OCI-LY7 (cell line): Measurements from ENCODE around the gene PTPRU. TPM values are rescaled to one million over a fixed set of nuclear protein-coding genes. Genes with fewer than 3 reads are reported as not detected.

ENCODE experiments used
- BruUV-seq: library from RNA; stranded (reverse); fragments of 400-500 nt; replicated peaks from 2 replicates; lab custom pipeline; 2021; lab: Mats Ljungman, UMichigan
- CTCF ChIA-PET: fragments of 300-600 bp; sonication (Branson Sonifier 250); formaldehyde crosslinking; loops from one replicate; lab custom pipeline; 2022; ENCODE audit warnings: antibody characterized with exemption; ENCODE audit not compliant: unreplicated experiment; lab: Charles Lee
- POLR2A ChIA-PET: fragments of 300-600 bp; sonication (Branson Sonifier 250); formaldehyde crosslinking; loops from one replicate; lab custom pipeline; 2022; ENCODE audit warnings: antibody characterized with exemption; lab: Charles Lee
- DNase-seq: peaks from one replicate; pipeline ENCODE4 v3.0.0-alpha.2; 2015; ENCODE audit warnings: low spot score
- H2AFZ ChIP-seq: fragments of 200-600 bp; sonication (generic), shearing (Covaris generic); 2 replicates; pipeline ENCODE4 v1.6.1; 2014; ENCODE audit warnings: mild to moderate bottlenecking, antibody characterized with exemption, low read length, moderate library complexity
- H3K27ac ChIP-seq: fragments of 200-600 bp; sonication (generic); 2 replicates; pipeline ENCODE4 v1.5.1; 2014; ENCODE audit warnings: mixed run types, low read depth, mild to moderate bottlenecking, moderate library complexity, low read length, inconsistent platforms; ENCODE audit not compliant: poor library complexity, severe bottlenecking
- H3K36me3 ChIP-seq: fragments of 200-600 bp; sonication (generic); 2 replicates; pipeline ENCODE4 v1.6.1; 2014; ENCODE audit warnings: mild to moderate bottlenecking, antibody characterized with exemption, low read length, moderate library complexity, mixed read lengths; ENCODE audit not compliant: insufficient read depth
- H3K4me1 ChIP-seq: fragments of 200-600 bp; sonication (generic); 2 replicates; pipeline ENCODE4 v1.5.1; 2014; ENCODE audit warnings: mild to moderate bottlenecking, low read length; ENCODE audit not compliant: insufficient read depth, poor library complexity, severe bottlenecking
- H3K4me2 ChIP-seq: fragments of 200-600 bp; sonication (generic); 2 replicates; pipeline ENCODE4 v1.6.1; 2014; ENCODE audit warnings: mild to moderate bottlenecking, low read length
- H3K4me3 ChIP-seq: fragments of 200-600 bp; sonication (generic); 2 replicates; pipeline ENCODE4 v1.5.1; 2014; ENCODE audit warnings: mild to moderate bottlenecking, low read depth, low read length; ENCODE audit not compliant: poor library complexity, severe bottlenecking
- H3K79me2 ChIP-seq: fragments of 200-600 bp; sonication (generic); 2 replicates; pipeline ENCODE4 v1.6.1; 2016; ENCODE audit warnings: low read depth, mild to moderate bottlenecking, low read length, moderate library complexity, mixed read lengths; ENCODE audit not compliant: insufficient read depth
- H3K9me2 ChIP-seq: fragments of 200-600 bp; sonication (generic); 2 replicates; pipeline ENCODE4 v1.6.1; 2016; ENCODE audit warnings: mild to moderate bottlenecking, low read length, mixed read lengths; ENCODE audit not compliant: insufficient read depth
- H3K9me3 ChIP-seq: fragments of 200-600 bp; sonication (generic); 2 replicates; pipeline ENCODE4 v1.6.1; 2014; ENCODE audit warnings: mild to moderate bottlenecking, mixed run types, low read length, mixed read lengths
- H4K20me1 ChIP-seq: fragments of 200-600 bp; sonication (generic); 2 replicates; pipeline ENCODE4 v1.6.1; 2014; ENCODE audit warnings: mild to moderate bottlenecking, antibody characterized with exemption, low read length, moderate library complexity, mixed read lengths; ENCODE audit not compliant: insufficient read depth
- CTCF ChIP-seq: fragments of 200-600 bp; sonication (generic); conservative IDR thresholded peaks from 2 replicates; pipeline ENCODE4 v1.5.1; 2014; ENCODE audit warnings: mild to moderate bottlenecking, antibody characterized with exemption, low read length, moderate library complexity, mixed read lengths
- EZH2phosphoT487 ChIP-seq: fragments of 200-600 bp; sonication (generic); IDR thresholded peaks from 2 replicates; pipeline ENCODE4 v1.6.1; 2018; ENCODE audit warnings: low read depth, borderline replicate concordance, mild to moderate bottlenecking, mixed run types, antibody characterized with exemption, low read length, moderate library complexity, mixed read lengths
- intact Hi-C: fragments of 100-400 bp; cut with micrococcal nuclease; formaldehyde crosslinking; loops from one replicate; pipeline ENCODE4 v1.10.0; 2022; ENCODE audit not compliant: unreplicated experiment
- total RNA-seq, 2 experiments: library from RNA; depleted of rRNA in 1 of 2; stranded (reverse); fragments of >200 nt in 1 of 2; shearing (Covaris generic) in 1 of 2; gene quantifications; 2 replicates each; pipeline ENCODE4 v1.2.3, GENCODE V29; 2014 to 2022

PTPRU gene
- total RNA-seq, 2 experiments from 2014 or later, result 2.5 to 4.6 TPM

GRCh38 chr1:29266912-29267311, 30.6 kb downstream of the PTPRU start:
- no peaks in the 10 kb centered on the region for H3K79me2 ChIP-seq
- no peaks in the 10 kb centered on the region for H3K36me3 ChIP-seq
- no peak for TF ChIP-seq CTCF
- TF ChIP-seq EZH2phosphoT487, result no peak
- H3K27ac ChIP-seq, result no peak overlapping the region
- CTCF ChIA-PET, result interaction anchor here (0.5 kb wide), 1 partner anchor 768 kb away, joined by 3 read pairs; no protein-coding TSS in a partner anchor
- no peak overlapping the region for H3K4me3 ChIP-seq
- DNase-seq, result no peak
- no TSS peak for BruUV-seq
- H3K4me2 ChIP-seq, result no peak overlapping the region
- POLR2A ChIA-PET, result no interaction called here
- intact Hi-C loops, result no loop called here
- H4K20me1 ChIP-seq, result no peaks in the 10 kb centered on the region
- no peak overlapping the region for H2AFZ ChIP-seq
- no peaks in the 10 kb centered on the region for H3K4me1 ChIP-seq
- no peaks in the 10 kb centered on the region for H3K9me2 ChIP-seq
- H3K9me3 ChIP-seq, result no peaks in the 10 kb centered on the region

GRCh38 chr1:29267321-29268070, 31.2 kb downstream of the PTPRU start:
- Histone ChIP-seq H3K9me3 (no peaks in the 10 kb centered on the region), H3K79me2 (no peaks in the 10 kb centered on the region), H3K4me2 (no peak overlapping the region), H3K36me3 (no peaks in the 10 kb centered on the region), H2AFZ (no peak overlapping the region), H3K9me2 (no peaks in the 10 kb centered on the region), H3K4me1 (no peaks in the 10 kb centered on the region), H4K20me1 (no peaks in the 10 kb centered on the region), H3K27ac (no peak overlapping the region), H3K4me3 (no peak overlapping the region)
- intact Hi-C loops, result no loop called here
- CTCF ChIA-PET, result interaction anchor here (0.5 kb wide), 1 partner anchor 768 kb away, joined by 3 read pairs; no protein-coding TSS in a partner anchor
- TF ChIP-seq CTCF (no peak), EZH2phosphoT487 (no peak)
- DNase-seq, result no peak
- BruUV-seq, result no TSS peak
- POLR2A ChIA-PET, result no interaction called here

- H4K20me1 ChIP-seq, result no peaks in the 10 kb centered on the region
- DNase-seq, result no peak
- CTCF ChIA-PET, result no interaction called here
These were observed 33.1 kb downstream of the PTPRU start for GRCh38 chr1:29269382-29269781.

More at GRCh38 chr1:29269382-29269781, 33.1 kb downstream of the PTPRU start:
- H3K9me3 ChIP-seq, result no peaks in the 10 kb centered on the region
- no peak overlapping the region for H3K4me3 ChIP-seq
- H2AFZ ChIP-seq, result no peak overlapping the region
- no peaks in the 10 kb centered on the region for H3K4me1 ChIP-seq
- no peak overlapping the region for H3K4me2 ChIP-seq
- TF ChIP-seq CTCF (no peak), EZH2phosphoT487 (no peak)
- no peaks in the 10 kb centered on the region for H3K9me2 ChIP-seq
- intact Hi-C loops, result no loop called here
- BruUV-seq, result no TSS peak
- H3K79me2 ChIP-seq, result no peaks in the 10 kb centered on the region
- no peak overlapping the region for H3K27ac ChIP-seq
- POLR2A ChIA-PET, result interaction anchor here (0.6 kb wide), 1 partner anchor 1777 kb away, joined by 3 read pairs; no protein-coding TSS in a partner anchor
- no peaks in the 10 kb centered on the region for H3K36me3 ChIP-seq
